ENCODE results near the gene IL1RL2. TPM values are rescaled to one million over a fixed set of nuclear protein-coding genes. Genes with fewer than 3 reads are reported as not detected.

The IL1RL2 gene
- total and polyA plus RNA-seq, 2 of the 8 experiments (the other 6 are each of a cell fraction or from before 2014, with no cell fraction given), result not detected

DNA sequence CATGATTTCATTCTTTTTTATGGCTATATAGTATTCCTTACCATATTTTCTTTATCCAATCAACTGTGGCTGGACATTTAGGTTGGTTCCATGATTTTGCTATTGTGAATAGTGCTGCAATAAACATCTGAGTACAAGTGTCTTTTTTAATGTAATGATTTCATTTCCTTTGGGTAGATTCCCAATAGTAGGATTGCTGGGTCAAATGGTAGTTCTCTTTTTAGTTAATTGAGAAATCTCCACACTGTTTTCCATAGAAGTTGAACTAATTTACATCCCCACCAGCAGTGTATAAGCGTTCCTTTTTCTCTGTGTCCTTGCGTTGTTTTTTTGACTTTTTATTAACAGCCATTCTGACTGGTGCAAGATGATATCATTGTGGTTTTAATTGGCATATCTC, 65.4 kb downstream of the IL1RL2 start:
- no peaks in the 10 kb centered on the region for H3K79me1 ChIP-seq (ENCODE audit: low read depth, low read length)
- no peaks in the 10 kb centered on the region for H3K9me3 ChIP-seq (ENCODE audit: insufficient read depth in 2 of 2, low read depth in 1 of 2, low read length in 1 of 2)
- no peak overlapping the region for H2AK5ac ChIP-seq (ENCODE audit: low read depth, low read length)
- no peaks in the 10 kb centered on the region for H3K79me2 ChIP-seq (ENCODE audit: control insufficient read depth in 1 of 2, insufficient read depth in 2 of 2, low read length in 2 of 2)
- H3K18ac ChIP-seq (ENCODE audit: extremely low read depth, low read length), result no peak overlapping the region
- no peak overlapping the region for H3K9ac ChIP-seq (replicated peaks in 1 of 4; ENCODE audit: extremely low read depth in 1 of 4, low read depth in 3 of 4, low read length in 3 of 4)
- H3K27me3 ChIP-seq (replicated peaks in 1 of 4; ENCODE audit: control insufficient read depth in 3 of 4, extremely low read depth in 1 of 4, insufficient read depth in 3 of 4, low read length in 3 of 4), result peaks cover 0 to 18% (median 15%) of the 10 kb centered on the region in 4 experiments; a peak in 6 of 7 replicates
- H2BK15ac ChIP-seq (ENCODE audit: low read length), result no peak overlapping the region
- H3K56ac ChIP-seq (replicated peaks; ENCODE audit: insufficient read length, low read depth, low read length), result no peak overlapping the region
- no peaks in the 10 kb centered on the region for H3K23me2 ChIP-seq (ENCODE audit: low read depth, low read length)
- no peak for TF ChIP-seq GABPA (IDR thresholded peaks at IDR 0.05; ENCODE audit: borderline replicate concordance, insufficient read depth, low read length)
- TF ChIP-seq TAF7 (optimal IDR thresholded peaks at IDR 0.05; ENCODE audit: borderline replicate concordance, low read depth, low read length), result no peak
- no peak overlapping the region for H2AFZ ChIP-seq (ENCODE audit: low read length)
- no peak overlapping the region for H3K4me3 ChIP-seq (ENCODE audit: extremely low read depth in 1 of 4, insufficient read depth in 2 of 4, low read depth in 3 of 4, low read length in 4 of 4)
- WGBS, 2 experiments (ENCODE audit: extremely low coverage in 1 of 2, insufficient coverage in 1 of 2, insufficient read length in 1 of 2, insufficient replicate concordance in 2 of 2, low coverage in 1 of 2, low lambda C conversion rate in 2 of 2, missing lambda C conversion rate in 1 of 2), result 94% methylated on average over 2 of the region's 2 CpGs; no CpG with 5 or more reads in 1 of the 2 experiments
- H3K4ac ChIP-seq (replicated peaks; ENCODE audit: insufficient read length, low read depth, low read length), result no peak overlapping the region
- peaks cover 0 to 4% (median under 1%) of the 10 kb centered on the region in 4 experiments; a peak in 2 of 7 replicates for H3K4me1 ChIP-seq (replicated peaks in 1 of 4; ENCODE audit: control insufficient read depth in 3 of 4, insufficient read depth in 4 of 4, low read length in 3 of 4)
- no peak overlapping the region for H3K27ac ChIP-seq (ENCODE audit: low read depth, low read length)
- H3K36me3 ChIP-seq (ENCODE audit: control insufficient read depth in 2 of 4, insufficient read depth in 4 of 4, low read length in 3 of 4), result no peaks in the 10 kb centered on the region
- FAIRE-seq, result no peak
- no peak overlapping the region for H2BK12ac ChIP-seq (ENCODE audit: low read depth, low read length)
- H3K4me2 ChIP-seq (ENCODE audit: insufficient read depth in 1 of 2, low read depth in 2 of 2, low read length in 2 of 2), result no peak overlapping the region; a peak in 1 of 4 replicates
- no peak overlapping the region for H2BK120ac ChIP-seq (replicated peaks; ENCODE audit: low read depth, low read length)
- H4K91ac ChIP-seq (replicated peaks; ENCODE audit: insufficient read length, low read length), result no peak overlapping the region
- DNase-seq (ENCODE audit: low read depth in 1 of 2, low spot score in 2 of 2), result no peak
- no peak overlapping the region for H4K5ac ChIP-seq (ENCODE audit: insufficient read length, low read depth, low read length)
- H3K14ac ChIP-seq (ENCODE audit: insufficient read length), result no peak overlapping the region
- H3K23ac ChIP-seq (ENCODE audit: insufficient read length), result no peak overlapping the region
- CTCF ChIA-PET (ENCODE audit: partially characterized antibody), result interaction anchor here (0.6 to 2.4 kb wide), 21 partner anchors 9 to 1198 kb away, joined by 3 to 9 read pairs (median 3); no protein-coding TSS in a partner anchor
- H2BK20ac ChIP-seq (ENCODE audit: low read length), result no peak overlapping the region
- H4K20me1 ChIP-seq (replicated peaks in 1 of 2; ENCODE audit: control insufficient read depth in 1 of 2, insufficient read depth in 2 of 2, low read length in 2 of 2), result no peaks in the 10 kb centered on the region
- POLR2A ChIA-PET (ENCODE audit: partially characterized antibody), result interaction anchor here (1.0 kb wide), 1 partner anchor 11 kb away, joined by 3 read pairs; no protein-coding TSS in a partner anchor
- H2BK5ac ChIP-seq (ENCODE audit: low read depth, low read length), result no peak overlapping the region
- no peak overlapping the region for H4K8ac ChIP-seq (ENCODE audit: extremely low read depth, insufficient read depth, low read length)
